ENCODE data around the gene PGLYRP3. TPM values are rescaled to one million over a fixed set of nuclear protein-coding genes. Genes with fewer than 3 reads are reported as not detected.
"Not testable (repeated sequence)": the region's sequence is repeated elsewhere in the genome, so short reads cannot be mapped to it uniquely, and the experiment has no call there.

PGLYRP3 gene
- total and polyA plus RNA-seq, 9 of the 15 experiments (the other 6 are each of a cell fraction or from before 2014, with no cell fraction given) = not detected

- ATAC-seq; H3K9me3 ChIP-seq (replicated peaks; ENCODE audit: control insufficient read depth, insufficient read depth, low read depth, low read length); H3K4me1 ChIP-seq (replicated peaks in 1 of 2; ENCODE audit: control insufficient read depth in 2 of 2, insufficient read depth in 2 of 2, low read length in 2 of 2); POLR2A ChIA-PET; H3K4me2 ChIP-seq (ENCODE audit: insufficient read depth, low read length); H3K4me3 ChIP-seq; CTCF ChIA-PET (ENCODE audit: low intra/inter-chr PET ratio); H3K27me3 ChIP-seq (ENCODE audit: control insufficient read depth in 2 of 2, insufficient read depth in 2 of 2, low read length in 2 of 2); intact Hi-C loops (cut with micrococcal nuclease); H3K79me2 ChIP-seq (ENCODE audit: control insufficient read depth, insufficient read depth, low read length); H3K27ac ChIP-seq (ENCODE audit: extremely low read depth, low read depth, low read length); FAIRE-seq; in situ Hi-C loops (cut with MboI); H3K36me3 ChIP-seq (ENCODE audit: control insufficient read depth, insufficient read depth, low read length); H4K20me1 ChIP-seq (replicated peaks; ENCODE audit: control insufficient read depth, insufficient read depth, low read length); H2AFZ ChIP-seq (ENCODE audit: low read depth, low read length); H3K9ac ChIP-seq (ENCODE audit: insufficient read depth in 1 of 2, low read depth in 2 of 2, low read length in 2 of 2); H3K9me1 ChIP-seq (ENCODE audit: control insufficient read depth, insufficient read depth, low read length); DNase-seq (ENCODE audit: extremely low read depth in 1 of 4, low spot score in 3 of 4); BruUV-seq (replicated peaks): not testable (repeated sequence)
- TF ChIP-seq SMARCE1 (IDR thresholded peaks at IDR 0.05) (peak; percentile 76; the same call in 1 of the 2 replicates), SPI1 (IDR thresholded peaks at IDR 0.05; ENCODE audit: borderline replicate concordance, low read depth, low read length) (peak; percentile 16; the same call in 1 of the 2 replicates), SOX6 (IDR thresholded peaks at IDR 0.05) (peak; percentile 45; the same call in 1 of the 2 replicates), ATF4 (CRISPR knock-in tag; IDR thresholded peaks at IDR 0.05) (0 out of 2 replicates have a peak, but pooled peaks have one; percentile 29)
These were observed 3.3 kb upstream of the PGLYRP3 start for GRCh38 chr1:153316013-153316412.

- H3K4me1 ChIP-seq (replicated peaks in 1 of 2; ENCODE audit: control insufficient read depth in 2 of 2, insufficient read depth in 2 of 2, low read length in 2 of 2); H3K4me2 ChIP-seq (ENCODE audit: insufficient read depth, low read length); H3K79me2 ChIP-seq (ENCODE audit: control insufficient read depth, insufficient read depth, low read length); H3K9ac ChIP-seq (ENCODE audit: insufficient read depth in 1 of 2, low read depth in 2 of 2, low read length in 2 of 2); CTCF ChIA-PET (ENCODE audit: low intra/inter-chr PET ratio); BruUV-seq (replicated peaks); H3K9me3 ChIP-seq (replicated peaks; ENCODE audit: control insufficient read depth, insufficient read depth, low read depth, low read length); DNase-seq (ENCODE audit: extremely low read depth in 1 of 4, low spot score in 3 of 4); in situ Hi-C loops (cut with MboI); H3K27me3 ChIP-seq (ENCODE audit: control insufficient read depth in 2 of 2, insufficient read depth in 2 of 2, low read length in 2 of 2); H2AFZ ChIP-seq (ENCODE audit: low read depth, low read length); intact Hi-C loops (cut with micrococcal nuclease); FAIRE-seq; H3K4me3 ChIP-seq; H3K9me1 ChIP-seq (ENCODE audit: control insufficient read depth, insufficient read depth, low read length); ATAC-seq; H3K36me3 ChIP-seq (ENCODE audit: control insufficient read depth, insufficient read depth, low read length); H4K20me1 ChIP-seq (replicated peaks; ENCODE audit: control insufficient read depth, insufficient read depth, low read length); H3K27ac ChIP-seq (ENCODE audit: extremely low read depth, low read depth, low read length): not testable (repeated sequence)
- POLR2A ChIA-PET = interaction anchor here (0.6 to 1.2 kb wide), 3 partner anchors 9 to 105 kb away, joined by 3 read pairs; no protein-coding TSS in a partner anchor
- TF ChIP-seq BCOR (IDR thresholded peaks at IDR 0.05) (peak; percentile 25; the same call in 1 of the 2 replicates), ZNF146 (CRISPR knock-in tag; IDR thresholded peaks at IDR 0.05; ENCODE audit: unreplicated experiment) (peak; percentile 75)
These were observed 1.6 kb upstream of the PGLYRP3 start for GRCh38 chr1:153314388-153314787.

Measured in K562 (cell line).